ENCODE data around the gene ARHGEF19.

GRCh38 chr1:16210581-16210980, 1.9 kb downstream of the ARHGEF19 start:
- no peak for TF ChIP-seq CTCF (conservative IDR thresholded peaks at IDR 0.05; ENCODE audit: low read depth, low read length)
- TF ChIP-seq EZH2 (IDR thresholded peaks at IDR 0.05; ENCODE audit: low read length, unreplicated experiment), result no peak
